ENCODE measurements around the gene ASB2. TPM values are rescaled to one million over a fixed set of nuclear protein-coding genes. Genes with fewer than 3 reads are reported as not detected.

ASB2 gene
- polyA plus RNA-seq, 1 experiment = 0.06 TPM

GRCh38 chr14:93954516-93954830 lies 21.9 kb downstream of the ASB2 start:
- H3K27me3 ChIP-seq (ENCODE audit: control insufficient read depth, insufficient read depth, low read length) = no peaks in the 10 kb centered on the region
- ChIA-PET CTCF (interaction anchor here (3.0 kb wide), 1 partner anchor 16 kb away, joined by 11 read pairs; no protein-coding TSS in a partner anchor), POLR2A (no interaction called here)
- H3K36me3 ChIP-seq (ENCODE audit: control insufficient read depth, insufficient read depth, low read length) = no peaks in the 10 kb centered on the region
- DNase-seq (ENCODE audit: low read depth) = no peak
- H3K4me3 ChIP-seq (ENCODE audit: low read depth, low read length) = no peak overlapping the region
- TF ChIP-seq, protein P1, sequence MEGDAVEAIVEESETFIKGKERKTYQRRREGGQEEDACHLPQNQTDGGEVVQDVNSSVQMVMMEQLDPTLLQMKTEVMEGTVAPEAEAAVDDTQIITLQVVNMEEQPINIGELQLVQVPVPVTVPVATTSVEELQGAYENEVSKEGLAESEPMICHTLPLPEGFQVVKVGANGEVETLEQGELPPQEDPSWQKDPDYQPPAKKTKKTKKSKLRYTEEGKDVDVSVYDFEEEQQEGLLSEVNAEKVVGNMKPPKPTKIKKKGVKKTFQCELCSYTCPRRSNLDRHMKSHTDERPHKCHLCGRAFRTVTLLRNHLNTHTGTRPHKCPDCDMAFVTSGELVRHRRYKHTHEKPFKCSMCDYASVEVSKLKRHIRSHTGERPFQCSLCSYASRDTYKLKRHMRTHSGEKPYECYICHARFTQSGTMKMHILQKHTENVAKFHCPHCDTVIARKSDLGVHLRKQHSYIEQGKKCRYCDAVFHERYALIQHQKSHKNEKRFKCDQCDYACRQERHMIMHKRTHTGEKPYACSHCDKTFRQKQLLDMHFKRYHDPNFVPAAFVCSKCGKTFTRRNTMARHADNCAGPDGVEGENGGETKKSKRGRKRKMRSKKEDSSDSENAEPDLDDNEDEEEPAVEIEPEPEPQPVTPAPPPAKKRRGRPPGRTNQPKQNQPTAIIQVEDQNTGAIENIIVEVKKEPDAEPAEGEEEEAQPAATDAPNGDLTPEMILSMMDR (IDR thresholded peaks at IDR 0.05; ENCODE audit: insufficient read depth, low read depth, low read length) = no peak

- ChIA-PET POLR2A (no interaction called here), CTCF (interaction anchor here (2.4 to 3.0 kb wide), 2 partner anchors 15 kb away, joined by 11 read pairs; no protein-coding TSS in a partner anchor)
- H3K4me3 ChIP-seq (ENCODE audit: low read depth, low read length) = no peak overlapping the region
- DNase-seq (ENCODE audit: low read depth) = no peak
- TF ChIP-seq, protein P1 (IDR thresholded peaks at IDR 0.05; ENCODE audit: insufficient read depth, low read depth, low read length) = no peak
- no peaks in the 10 kb centered on the region for H3K36me3 ChIP-seq (ENCODE audit: control insufficient read depth, insufficient read depth, low read length)
- H3K27me3 ChIP-seq (ENCODE audit: control insufficient read depth, insufficient read depth, low read length) = no peaks in the 10 kb centered on the region
These were observed 22.4 kb downstream of the ASB2 start for GRCh38 chr14:93953739-93954515.

DNA sequence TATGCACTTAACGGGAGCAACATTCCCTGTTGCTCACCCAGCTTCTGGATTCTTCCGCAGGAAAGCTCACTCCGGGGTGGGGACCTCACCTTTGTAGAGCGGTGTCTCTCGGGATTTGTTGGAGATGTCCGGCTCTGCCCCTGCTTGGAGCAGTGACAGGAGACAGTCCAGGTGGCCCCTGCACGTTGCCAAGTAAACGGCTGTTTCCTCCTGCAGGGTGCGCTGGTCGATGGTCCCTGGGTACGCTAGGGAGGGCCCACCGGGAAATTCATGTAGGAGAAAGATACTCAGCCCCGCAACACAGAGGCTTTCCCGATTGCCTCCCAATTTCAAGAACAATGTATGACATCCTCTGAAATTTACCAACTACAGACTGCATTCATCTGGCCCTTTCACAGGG lies 23.1 kb downstream of the ASB2 start:
- ChIA-PET POLR2A (no interaction called here), CTCF (interaction anchor here (2.0 to 2.4 kb wide), 2 partner anchors 12 to 14 kb away, joined by 6 to 11 read pairs; no protein-coding TSS in a partner anchor)
- H3K27me3 ChIP-seq (ENCODE audit: control insufficient read depth, insufficient read depth, low read length) = no peaks in the 10 kb centered on the region
- H3K36me3 ChIP-seq (ENCODE audit: control insufficient read depth, insufficient read depth, low read length) = no peaks in the 10 kb centered on the region
- no peak overlapping the region for H3K4me3 ChIP-seq (ENCODE audit: low read depth, low read length)
- TF ChIP-seq, protein P1 (IDR thresholded peaks at IDR 0.05; ENCODE audit: insufficient read depth, low read depth, low read length) = no peak
- DNase-seq (ENCODE audit: low read depth) = no peak

DNA sequence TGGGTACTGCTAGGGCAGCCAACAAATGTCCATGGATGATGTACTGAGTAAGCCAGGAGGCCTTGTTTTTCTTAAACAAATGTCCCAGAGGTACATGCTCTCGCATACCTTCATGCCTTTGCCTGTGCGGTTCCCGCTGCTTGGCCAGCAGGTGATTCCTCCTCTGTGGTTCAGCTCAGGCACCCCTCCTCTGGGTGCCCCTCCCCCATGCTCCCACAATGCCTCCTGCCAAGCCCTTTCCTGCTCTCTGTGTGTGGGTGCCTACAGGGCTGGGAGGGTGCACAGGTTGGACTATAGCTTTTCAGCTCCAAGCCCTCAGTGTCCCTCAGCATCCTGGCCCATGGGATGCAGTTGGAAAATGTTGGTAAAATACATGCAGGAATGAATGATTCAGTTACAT lies 23.5 kb downstream of the ASB2 start:
- no peaks in the 10 kb centered on the region for H3K27me3 ChIP-seq (ENCODE audit: control insufficient read depth, insufficient read depth, low read length)
- no peak for DNase-seq (ENCODE audit: low read depth)
- TF ChIP-seq, protein P1 (IDR thresholded peaks at IDR 0.05; ENCODE audit: insufficient read depth, low read depth, low read length) = no peak
- no peaks in the 10 kb centered on the region for H3K36me3 ChIP-seq (ENCODE audit: control insufficient read depth, insufficient read depth, low read length)
- ChIA-PET POLR2A (no interaction called here), CTCF (interaction anchor here (1.7 to 2.4 kb wide), 3 partner anchors 11 to 48 kb away, joined by 5 to 11 read pairs (median 6); no protein-coding TSS in a partner anchor)
- no peak overlapping the region for H3K4me3 ChIP-seq (ENCODE audit: low read depth, low read length)

DNA sequence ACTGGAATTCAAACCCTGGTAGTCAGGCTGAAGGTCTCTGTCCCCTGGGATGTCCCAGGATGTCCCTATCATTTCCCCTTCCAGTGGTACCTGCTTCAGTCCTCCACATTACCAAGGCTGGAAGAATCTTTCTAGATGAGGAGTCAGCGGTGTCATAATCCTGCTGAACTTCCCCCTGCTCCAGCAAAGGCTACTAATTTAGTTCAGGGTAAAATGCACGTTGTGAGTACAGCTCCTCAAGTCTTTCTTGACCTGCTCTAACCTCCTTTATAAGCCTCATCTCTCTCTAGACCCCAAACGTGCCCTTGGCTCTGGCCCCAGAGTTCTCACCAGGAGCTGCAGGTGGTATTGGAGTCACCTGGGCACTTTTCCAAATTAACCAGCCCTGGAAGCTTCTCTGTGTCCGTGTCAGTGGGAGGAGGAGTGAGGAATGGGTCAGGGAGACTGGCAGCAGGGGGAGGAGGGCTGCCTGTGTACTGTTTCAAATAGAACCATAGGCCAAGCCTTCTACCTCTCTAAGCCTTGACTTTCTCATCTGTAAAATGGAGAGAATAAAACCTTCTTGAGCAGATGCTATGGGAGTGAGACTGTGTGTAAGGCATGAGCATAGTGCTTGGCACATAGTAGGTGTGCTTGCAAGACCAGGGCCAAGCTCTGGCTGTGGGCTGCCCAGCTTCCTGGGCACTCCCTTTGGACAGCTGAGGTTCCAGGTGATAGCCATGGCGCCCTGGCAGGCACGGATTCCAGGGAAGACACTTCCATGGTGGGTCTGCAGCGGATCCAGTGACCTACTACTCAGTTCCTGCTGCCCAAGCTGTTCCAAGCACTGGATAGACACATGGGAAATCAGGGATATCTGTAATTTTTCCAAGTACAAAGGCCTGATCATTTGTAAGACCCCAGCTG lies 24.5 kb downstream of the ASB2 start:
- H3K36me3 ChIP-seq (ENCODE audit: control insufficient read depth, insufficient read depth, low read length) = no peaks in the 10 kb centered on the region
- no peak for DNase-seq (ENCODE audit: low read depth)
- POLR2A ChIA-PET = no interaction called here
- no peak overlapping the region for H3K4me3 ChIP-seq (ENCODE audit: low read depth, low read length)
- CTCF ChIA-PET = interaction anchor here (0.6 to 2.4 kb wide), 4 partner anchors 11 to 116 kb away, joined by 3 to 11 read pairs (median 6); no protein-coding TSS in a partner anchor
- TF ChIP-seq, protein P1 (IDR thresholded peaks at IDR 0.05; ENCODE audit: insufficient read depth, low read depth, low read length) = no peak
- no peaks in the 10 kb centered on the region for H3K27me3 ChIP-seq (ENCODE audit: control insufficient read depth, insufficient read depth, low read length)
